HepG2 (cell line): ENCODE measurements around the gene CACNG4.

Experiments used
- EP300 ChIP-seq, 3 experiments: sonication (generic) in 1 of 3; formaldehyde crosslinking in 1 of 3; IDR thresholded peaks; 2 replicates each; pipeline versions ENCODE4 v1.5.1 to v1.6.1; 2011 to 2020; ENCODE audit warnings: low read depth in 2 of 3, low read length in 2 of 3, borderline replicate concordance in 1 of 3, improper control_type of control experiment in 1 of 3, mild to moderate bottlenecking in 1 of 3, missing genetic modification reagents in 1 of 3, moderate library complexity in 1 of 3
- KDM1A ChIP-seq: IDR thresholded peaks from 2 replicates; pipeline ENCODE4 v1.6.1; 2016; ENCODE audit warnings: missing compliant biosample characterization
- KMT2A ChIP-seq: sonication (generic); formaldehyde crosslinking; IDR thresholded peaks from 2 replicates; pipeline ENCODE4 v1.4.0; 2020; ENCODE audit warnings: missing genetic modification reagents
- MYNN ChIP-seq: sonication (generic); formaldehyde crosslinking; IDR thresholded peaks from 2 replicates; pipeline ENCODE4 v1.4.0; 2020; ENCODE audit warnings: mild to moderate bottlenecking, low read depth, missing genetic modification reagents
- ZNF224 ChIP-seq: sonication (generic); formaldehyde crosslinking; IDR thresholded peaks from 2 replicates; pipeline ENCODE4 v1.5.0; 2020; ENCODE audit warnings: mild to moderate bottlenecking, missing genetic modification reagents
- ZNF263 ChIP-seq: sonication (generic); formaldehyde crosslinking; IDR thresholded peaks from 2 replicates; pipeline ENCODE4 v1.4.0; 2020; ENCODE audit warnings: missing genetic modification reagents
- TF ChIP-seq, protein P1 (sequence below): sonication (generic); formaldehyde crosslinking; IDR thresholded peaks from 2 replicates; pipeline ENCODE4 v1.8.1; 2022; ENCODE audit warnings: low read depth, mild to moderate bottlenecking, missing genetic modification reagents
- TF ChIP-seq, protein P2 (sequence below): sonication (generic); formaldehyde crosslinking; IDR thresholded peaks from 2 replicates; pipeline ENCODE4 v1.8.0; 2023; ENCODE audit warnings: mild to moderate bottlenecking, missing genetic modification reagents
- TF ChIP-seq, protein P3 (sequence below): sonication (generic); formaldehyde crosslinking; IDR thresholded peaks from 2 replicates; pipeline ENCODE4 v1.4.0; 2020; ENCODE audit warnings: missing genetic modification reagents

DNA sequence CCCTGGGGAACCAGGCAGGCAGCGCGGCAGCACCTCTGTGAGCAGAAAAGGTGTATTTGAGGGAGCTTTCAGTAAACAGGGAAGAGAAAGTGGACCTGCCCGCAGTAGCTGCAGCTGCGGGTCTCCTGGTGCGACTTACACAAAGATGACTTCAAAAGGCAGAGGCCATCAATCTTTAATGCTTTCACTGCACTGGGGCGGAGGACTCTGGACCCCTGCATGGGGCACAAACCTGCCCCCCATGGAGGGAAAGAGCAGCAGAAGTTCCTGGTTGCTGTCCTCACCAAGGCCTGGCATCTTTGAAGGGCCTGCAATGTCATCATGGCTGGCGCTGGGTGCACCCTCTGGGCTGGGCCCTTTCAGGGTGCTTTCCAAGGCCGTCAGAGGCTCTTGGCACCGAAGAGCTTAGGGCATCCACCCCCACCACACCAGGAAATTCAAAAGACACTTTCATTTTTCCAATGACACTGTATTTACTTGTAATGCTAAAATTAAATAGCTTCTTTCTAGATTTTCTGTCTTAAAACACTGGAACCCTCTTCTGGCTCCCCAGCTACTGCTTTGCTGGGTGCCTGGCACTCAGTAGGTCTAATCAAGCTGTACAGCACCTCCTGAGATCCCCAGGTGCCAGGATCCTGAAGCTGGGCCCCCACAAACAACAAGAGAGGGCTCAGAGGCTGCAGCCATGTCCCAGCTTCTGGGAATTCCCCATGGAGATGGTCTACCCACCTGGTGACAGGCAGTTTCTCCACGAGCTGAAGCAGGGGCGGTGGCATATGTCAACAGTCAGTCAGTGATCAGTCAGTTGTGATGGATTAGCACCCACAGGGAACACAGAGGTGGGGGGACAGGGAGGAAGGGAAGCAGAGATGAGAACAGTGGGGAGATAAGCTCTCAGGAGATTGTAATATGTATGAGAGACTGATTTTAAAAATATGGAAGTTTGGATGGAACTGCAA, 77.7 kb downstream of the CACNG4 start:
- TF ChIP-seq ZNF224 (CRISPR knock-in tag) = no peak
- TF ChIP-seq EP300 (IDR thresholded peaks at IDR 0.05; ENCODE audit: low read depth in 2 of 2, low read length in 2 of 2) = no peak
- TF ChIP-seq EP300 (CRISPR knock-in tag; IDR thresholded peaks at IDR 0.05; ENCODE audit: borderline replicate concordance) = no peak
- TF ChIP-seq KDM1A = no peak
- no peak for TF ChIP-seq KMT2A (CRISPR knock-in tag)
- TF ChIP-seq, protein P1, sequence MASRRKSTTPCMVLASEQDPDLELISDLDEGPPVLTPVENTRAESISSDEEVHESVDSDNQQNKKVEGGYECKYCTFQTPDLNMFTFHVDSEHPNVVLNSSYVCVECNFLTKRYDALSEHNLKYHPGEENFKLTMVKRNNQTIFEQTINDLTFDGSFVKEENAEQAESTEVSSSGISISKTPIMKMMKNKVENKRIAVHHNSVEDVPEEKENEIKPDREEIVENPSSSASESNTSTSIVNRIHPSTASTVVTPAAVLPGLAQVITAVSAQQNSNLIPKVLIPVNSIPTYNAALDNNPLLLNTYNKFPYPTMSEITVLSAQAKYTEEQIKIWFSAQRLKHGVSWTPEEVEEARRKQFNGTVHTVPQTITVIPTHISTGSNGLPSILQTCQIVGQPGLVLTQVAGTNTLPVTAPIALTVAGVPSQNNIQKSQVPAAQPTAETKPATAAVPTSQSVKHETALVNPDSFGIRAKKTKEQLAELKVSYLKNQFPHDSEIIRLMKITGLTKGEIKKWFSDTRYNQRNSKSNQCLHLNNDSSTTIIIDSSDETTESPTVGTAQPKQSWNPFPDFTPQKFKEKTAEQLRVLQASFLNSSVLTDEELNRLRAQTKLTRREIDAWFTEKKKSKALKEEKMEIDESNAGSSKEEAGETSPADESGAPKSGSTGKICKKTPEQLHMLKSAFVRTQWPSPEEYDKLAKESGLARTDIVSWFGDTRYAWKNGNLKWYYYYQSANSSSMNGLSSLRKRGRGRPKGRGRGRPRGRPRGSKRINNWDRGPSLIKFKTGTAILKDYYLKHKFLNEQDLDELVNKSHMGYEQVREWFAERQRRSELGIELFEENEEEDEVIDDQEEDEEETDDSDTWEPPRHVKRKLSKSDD (CRISPR knock-in tag) = no peak
- TF ChIP-seq ZNF263 (CRISPR knock-in tag) = no peak
- TF ChIP-seq MYNN = no peak
- TF ChIP-seq, protein P2, sequence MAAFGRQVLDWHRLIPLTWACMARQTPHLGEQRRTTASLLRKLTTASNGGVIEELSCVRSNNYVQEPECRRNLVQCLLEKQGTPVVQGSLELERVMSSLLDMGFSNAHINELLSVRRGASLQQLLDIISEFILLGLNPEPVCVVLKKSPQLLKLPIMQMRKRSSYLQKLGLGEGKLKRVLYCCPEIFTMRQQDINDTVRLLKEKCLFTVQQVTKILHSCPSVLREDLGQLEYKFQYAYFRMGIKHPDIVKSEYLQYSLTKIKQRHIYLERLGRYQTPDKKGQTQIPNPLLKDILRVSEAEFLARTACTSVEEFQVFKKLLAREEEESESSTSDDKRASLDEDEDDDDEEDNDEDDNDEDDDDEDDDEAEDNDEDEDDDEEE = no peak
- TF ChIP-seq, protein P3, sequence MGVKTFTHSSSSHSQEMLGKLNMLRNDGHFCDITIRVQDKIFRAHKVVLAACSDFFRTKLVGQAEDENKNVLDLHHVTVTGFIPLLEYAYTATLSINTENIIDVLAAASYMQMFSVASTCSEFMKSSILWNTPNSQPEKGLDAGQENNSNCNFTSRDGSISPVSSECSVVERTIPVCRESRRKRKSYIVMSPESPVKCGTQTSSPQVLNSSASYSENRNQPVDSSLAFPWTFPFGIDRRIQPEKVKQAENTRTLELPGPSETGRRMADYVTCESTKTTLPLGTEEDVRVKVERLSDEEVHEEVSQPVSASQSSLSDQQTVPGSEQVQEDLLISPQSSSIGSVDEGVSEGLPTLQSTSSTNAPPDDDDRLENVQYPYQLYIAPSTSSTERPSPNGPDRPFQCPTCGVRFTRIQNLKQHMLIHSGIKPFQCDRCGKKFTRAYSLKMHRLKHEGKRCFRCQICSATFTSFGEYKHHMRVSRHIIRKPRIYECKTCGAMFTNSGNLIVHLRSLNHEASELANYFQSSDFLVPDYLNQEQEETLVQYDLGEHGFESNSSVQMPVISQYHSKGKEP (CRISPR knock-in tag) = no peak
